Activated T-helper 1 cell treated with Interleukin-2 at 50 U/mL for 16 hours (primary cell): ENCODE measurements around the gene DHRS9.
A peak's percentile ranks its signal among the peaks of the same experiment; 100 is the strongest.
"Not testable (repeated sequence)": the region's sequence is repeated elsewhere in the genome, so short reads cannot be mapped to it uniquely, and the experiment has no call there.

Experiments
- DNase-seq: peaks from one replicate; pipeline ENCODE4 v3.0.0-alpha.2; 2020; ENCODE audit warnings: low read depth

Gene DHRS9

GRCh38 chr2:169136428-169136827 lies 67.1 kb downstream of the DHRS9 start:
- not testable (repeated sequence) for DNase-seq

- DNase-seq: no peak
Observed at GRCh38 chr2:169136885-169137534, 67.6 kb downstream of the DHRS9 start.

GRCh38 chr2:169137924-169138323 lies 68.6 kb downstream of the DHRS9 start:
- no peak for DNase-seq

- no peak for DNase-seq
Observed at GRCh38 chr2:169139145-169139544, 69.8 kb downstream of the DHRS9 start.

GRCh38 chr2:169139993-169140767 lies 70.8 kb downstream of the DHRS9 start:
- DNase-seq: no peak

- DNase-seq: peak; percentile 16
Observed at GRCh38 chr2:169141713-169142352, 72.5 kb downstream of the DHRS9 start.

GRCh38 chr2:169143998-169144397 lies 74.6 kb downstream of the DHRS9 start:
- DNase-seq: no peak
